T-helper 22 cell (primary cell): ENCODE measurements around the gene HIVEP3.

Experiments used
- DNase-seq: peaks from one replicate; pipeline ENCODE4 v3.0.0-alpha.2; 2020; ENCODE audit warnings: low read depth

The HIVEP3 gene

GRCh38 chr1:41920658-41921057 lies 1.9 kb upstream of the HIVEP3 start:
- DNase-seq, result no peak

GRCh38 chr1:41919764-41920397 lies 1.2 kb upstream of the HIVEP3 start:
- DNase-seq, result peak; percentile 64

- DNase-seq, result no peak
These were observed 409 bp upstream of the HIVEP3 start for GRCh38 chr1:41919131-41919530.

- DNase-seq, result peak; percentile 11
These were observed 780 bp downstream of the HIVEP3 start for GRCh38 chr1:41917835-41918449.

GRCh38 chr1:41917076-41917475 lies 1.6 kb downstream of the HIVEP3 start:
- DNase-seq, result no peak

- DNase-seq, result no peak
These were observed 2.7 kb downstream of the HIVEP3 start for GRCh38 chr1:41915786-41916571.

- no peak for DNase-seq
These were observed 4.2 kb downstream of the HIVEP3 start for GRCh38 chr1:41914516-41914915.

- no peak for DNase-seq
These were observed 5.7 kb downstream of the HIVEP3 start for GRCh38 chr1:41913014-41913413.

GRCh38 chr1:41908288-41908895 lies 10.3 kb downstream of the HIVEP3 start:
- DNase-seq, result no peak

- no peak for DNase-seq
These were observed 11.3 kb downstream of the HIVEP3 start for GRCh38 chr1:41907446-41907845.

- no peak for DNase-seq
These were observed 11.8 kb downstream of the HIVEP3 start for GRCh38 chr1:41906943-41907342.

- DNase-seq, result no peak
These were observed 13.5 kb downstream of the HIVEP3 start for GRCh38 chr1:41905093-41905675.

- no peak for DNase-seq
These were observed 16.1 kb downstream of the HIVEP3 start for GRCh38 chr1:41902664-41903063.

- DNase-seq, result no peak
These were observed 16.6 kb downstream of the HIVEP3 start for GRCh38 chr1:41902159-41902577.

GRCh38 chr1:41901551-41901950 lies 17.2 kb downstream of the HIVEP3 start:
- DNase-seq, result no peak

GRCh38 chr1:41900603-41901444 lies 17.9 kb downstream of the HIVEP3 start:
- no peak for DNase-seq

- DNase-seq, result peak; percentile 42
These were observed 20.5 kb downstream of the HIVEP3 start for GRCh38 chr1:41898191-41898713.

GRCh38 chr1:41895552-41895951 lies 23.2 kb downstream of the HIVEP3 start:
- no peak for DNase-seq

GRCh38 chr1:41894808-41895483 lies 23.8 kb downstream of the HIVEP3 start:
- no peak for DNase-seq

GRCh38 chr1:41894101-41894807 lies 24.5 kb downstream of the HIVEP3 start:
- no peak for DNase-seq
